B cell (primary cell): Measurements from ENCODE around the gene TRIM9. TPM values are rescaled to one million over a fixed set of nuclear protein-coding genes. Genes with fewer than 3 reads are reported as not detected.

Source experiments
- ATAC-seq: fragments of 200-7000 bp; cut with Tn5 transposase; one replicate; pipeline ENCODE4 v1.10.0; 2021; ENCODE audit warnings: low read depth, mild to moderate bottlenecking, moderate number of reproducible peaks, moderate library complexity
- CTCF ChIA-PET: fragments of 350-600 bp; sonication (Branson Sonifier 250); formaldehyde crosslinking; loops from one replicate; lab custom pipeline; 2021; ENCODE audit warnings: antibody characterized with exemption, inconsistent platforms; lab: Charles Lee
- POLR2A ChIA-PET: fragments of 350-600 bp; sonication (Branson Sonifier 250); formaldehyde crosslinking; loops from one replicate; lab custom pipeline; 2021; ENCODE audit warnings: antibody characterized with exemption; lab: Charles Lee
- DNase-seq: peaks from one replicate; pipeline ENCODE4 v3.0.0; 2013
- H2AFZ ChIP-seq: 2 replicates; pipeline ENCODE4 v1.6.1; 2012; ENCODE audit warnings: mild to moderate bottlenecking, low read depth, low read length; ENCODE audit not compliant: insufficient read depth, poor library complexity, severe bottlenecking
- H3K27ac ChIP-seq, 2 donors: 1 replicate in 1 of 2; 2 replicates in 1 of 2; pipeline ENCODE4 v1.5.1; 2012 to 2013; ENCODE audit warnings: low read length in 2 of 2, mild to moderate bottlenecking in 2 of 2, moderate library complexity in 1 of 2
- H3K27me3 ChIP-seq, 4 experiments: fragments of 200-600 bp in 1 of 4; sonication (generic) in 1 of 4; replicated peaks in 1 of 4; 1 replicate in 2 of 4; 2 replicates in 2 of 4; pipeline versions ENCODE4 v1.6.1 to v1.7.0; 2013 to 2016; ENCODE audit warnings: low read length in 3 of 4, mild to moderate bottlenecking in 2 of 4, mixed read lengths in 1 of 4, moderate library complexity in 1 of 4; ENCODE audit not compliant: insufficient read depth in 4 of 4, control insufficient read depth in 3 of 4; ENCODE audit errors: control extremely low read depth in 1 of 4
- H3K36me3 ChIP-seq, 2 experiments: replicated peaks in 1 of 2; 1 replicate in 1 of 2; 2 replicates in 1 of 2; pipeline versions ENCODE4 v1.6.1 to v1.7.1; 2013; ENCODE audit warnings: low read length in 1 of 2; ENCODE audit not compliant: insufficient read depth in 2 of 2, control insufficient read depth in 1 of 2; ENCODE audit errors: control extremely low read depth in 1 of 2, extremely low read depth in 1 of 2
- H3K4me1 ChIP-seq, 2 donors: fragments of 200-600 bp in 1 of 2; sonication (generic) in 1 of 2; 1 replicate in 1 of 2; 2 replicates in 1 of 2; pipeline versions ENCODE4 v1.5.1 to v1.6.1; 2013 to 2017; ENCODE audit warnings: low read length in 2 of 2; ENCODE audit not compliant: control insufficient read depth in 2 of 2, insufficient read depth in 2 of 2
- H3K4me2 ChIP-seq: replicated peaks from 2 replicates; pipeline ENCODE3; 2012; ENCODE audit warnings: mild to moderate bottlenecking, low read depth, low read length; ENCODE audit not compliant: poor library complexity, severe bottlenecking
- H3K4me3 ChIP-seq, 5 experiments: fragments of 200-600 bp in 1 of 5; sonication (generic) in 1 of 5; 1 replicate in 3 of 5; 2 replicates in 2 of 5; pipeline versions ENCODE4 v1.5.1 to v1.7.0; 2011 to 2016; ENCODE audit warnings: low read length in 4 of 5, mild to moderate bottlenecking in 4 of 5, low read depth in 2 of 5, control low read depth in 1 of 5, moderate library complexity in 1 of 5; ENCODE audit not compliant: insufficient read depth in 1 of 5; ENCODE audit errors: control extremely low read depth in 1 of 5, extremely low read depth in 1 of 5
- H3K79me2 ChIP-seq: fragments of 200-600 bp; sonication (generic); one replicate; pipeline ENCODE4 v1.6.0; 2016; ENCODE audit warnings: low read length; ENCODE audit not compliant: control insufficient read depth, insufficient read depth
- H3K9ac ChIP-seq: fragments of 200-600 bp; sonication (generic); 2 replicates; pipeline ENCODE4 v1.6.1; 2017; ENCODE audit warnings: mild to moderate bottlenecking, low read length, moderate library complexity
- H3K9me3 ChIP-seq, 3 donors: one replicate each; pipeline versions ENCODE4 v1.6.1 to v1.7.1; 2013; ENCODE audit warnings: low read length in 2 of 3; ENCODE audit not compliant: control insufficient read depth in 2 of 3, insufficient read depth in 1 of 3; ENCODE audit errors: control extremely low read depth in 1 of 3
- H4K20me1 ChIP-seq: 2 replicates; pipeline ENCODE4 v1.6.0; 2012; ENCODE audit warnings: mild to moderate bottlenecking, low read length; ENCODE audit not compliant: insufficient read depth, control insufficient read depth, poor library complexity, severe bottlenecking
- H3K27ac Mint-ChIP-seq: one replicate; pipeline ENCODE4 v1.8.0; 2021; ENCODE audit warnings: mixed read lengths
- H3K27me3 Mint-ChIP-seq: one replicate; pipeline ENCODE4 v1.8.0; 2021; ENCODE audit warnings: mixed read lengths
- H3K4me1 Mint-ChIP-seq: one replicate; pipeline ENCODE4 v1.8.0; 2021; ENCODE audit warnings: mixed read lengths
- H3K4me3 Mint-ChIP-seq: one replicate; pipeline ENCODE4 v1.8.0; 2021; ENCODE audit warnings: mixed read lengths
- H3K9me3 Mint-ChIP-seq: one replicate; pipeline ENCODE4 v1.8.0; 2022; ENCODE audit warnings: mixed read lengths; ENCODE audit not compliant: insufficient read depth
- CTCF ChIP-seq: fragments of 200-600 bp; IDR thresholded peaks from one replicate; pipeline ENCODE4 v1.8.0; 2022; ENCODE audit warnings: antibody characterized with exemption, mild to moderate bottlenecking
- EZH2 ChIP-seq: IDR thresholded peaks from 2 replicates; pipeline ENCODE4 v1.6.1; 2012; ENCODE audit warnings: borderline replicate concordance, low read depth, mild to moderate bottlenecking, moderate library complexity, low read length; ENCODE audit not compliant: insufficient read depth, poor library complexity, severe bottlenecking
- WGBS: methylation state at CpG from one replicate; pipeline ENCODE4 v1.1.5; 2013; ENCODE audit warnings: missing lambda C conversion rate; ENCODE audit not compliant: insufficient coverage; 5-methylcytosine and 5-hydroxymethylcytosine counted together
- intact Hi-C: fragments of 100-400 bp; cut with micrococcal nuclease; formaldehyde crosslinking; loops from one replicate; pipeline ENCODE4 v1.10.0; 2022
- polyA plus RNA-seq: library from polyadenylated mRNA; depleted of rRNA; stranded (reverse); fragments of >200 nt; gene quantifications from 2 replicates; pipeline ENCODE4 v1.2.3, GENCODE V29; 2012
- total RNA-seq, 2 donors: library from RNA; stranded (reverse); fragments of 120-200 nt in 1 of 2; gene quantifications; 1 replicate in 1 of 2; 2 replicates in 1 of 2; pipeline versions ENCODE4 v1.2.3 to v1.2.4, GENCODE V29; 2013 to 2022

TRIM9 gene
- total and polyA plus RNA-seq, 2 donors (not counting 1 experiment from before 2014, with no cell fraction given) = 0.24 to 0.32 TPM

DNA sequence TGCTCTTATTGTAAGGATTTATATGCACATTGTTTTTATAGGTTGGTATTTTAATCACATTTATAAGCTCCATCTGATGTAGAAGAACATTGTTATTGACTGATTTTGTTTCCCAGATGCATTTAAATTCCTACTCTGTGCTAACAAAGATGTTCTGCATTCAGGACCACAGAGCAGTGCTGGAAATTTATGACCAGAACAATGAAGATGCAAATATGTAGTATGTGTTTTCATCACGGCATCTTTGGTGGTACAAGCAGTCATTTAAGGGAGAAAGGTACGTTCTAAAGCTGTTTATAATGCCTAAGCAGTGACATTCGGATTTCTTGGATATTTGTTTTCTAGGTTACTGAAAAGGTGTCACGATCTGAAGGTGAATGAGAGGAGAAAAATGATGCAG is 66.5 kb downstream of the TRIM9 start:
- Mint-ChIP-seq H3K27me3 (peaks cover 7% of the 10 kb centered on the region), H3K4me3 (no peak overlapping the region), H3K27ac (no peak overlapping the region), H3K9me3 (no peaks in the 10 kb centered on the region), H3K4me1 (no peaks in the 10 kb centered on the region)
- intact Hi-C loops = no loop called here
- no peaks in the 10 kb centered on the region for H4K20me1 ChIP-seq
- ChIA-PET CTCF (interaction anchor here (1.6 kb wide), 1 partner anchor 9 kb away, joined by 4 read pairs; no protein-coding TSS in a partner anchor), POLR2A (no interaction called here)
- H3K4me2 ChIP-seq = no peak overlapping the region
- H3K36me3 ChIP-seq = no peaks in the 10 kb centered on the region
- H3K79me2 ChIP-seq = no peaks in the 10 kb centered on the region
- DNase-seq = no peak
- no peaks in the 10 kb centered on the region for H3K4me1 ChIP-seq
- ATAC-seq = no peak
- H3K9me3 ChIP-seq = no peaks in the 10 kb centered on the region
- H2AFZ ChIP-seq = no peak overlapping the region
- no peak overlapping the region for H3K27ac ChIP-seq
- H3K27me3 ChIP-seq = peaks cover 0 to 2% (median 0%) of the 10 kb centered on the region in 4 experiments
- no peak overlapping the region for H3K4me3 ChIP-seq
- no peak overlapping the region for H3K9ac ChIP-seq
- 73% methylated on average over 4 of the region's 4 CpGs for WGBS
- no peak for TF ChIP-seq EZH2
- no peak for TF ChIP-seq CTCF

GRCh38 chr14:51024377-51024776 is 70.5 kb downstream of the TRIM9 start:
- H3K27me3 ChIP-seq = peaks cover 0 to 2% (median 0%) of the 10 kb centered on the region in 4 experiments
- no peak overlapping the region for H3K4me3 ChIP-seq
- no peaks in the 10 kb centered on the region for H3K36me3 ChIP-seq
- no peak overlapping the region for H3K4me2 ChIP-seq
- ChIA-PET POLR2A (no interaction called here), CTCF (no interaction called here)
- peaks cover 0 to 5% (median 3%) of the 10 kb centered on the region in 3 donors for H3K9me3 ChIP-seq
- TF ChIP-seq EZH2 (no peak), CTCF (no peak)
- H3K9ac ChIP-seq = no peak overlapping the region
- no peaks in the 10 kb centered on the region for H3K79me2 ChIP-seq
- no peaks in the 10 kb centered on the region for H3K4me1 Mint-ChIP-seq
- H3K27ac ChIP-seq = no peak overlapping the region
- intact Hi-C loops = no loop called here
- H3K27ac Mint-ChIP-seq = no peak overlapping the region
- no peaks in the 10 kb centered on the region for H3K4me1 ChIP-seq
- H4K20me1 ChIP-seq = no peaks in the 10 kb centered on the region
- no peak for DNase-seq
- no peaks in the 10 kb centered on the region for H3K9me3 Mint-ChIP-seq
- no peak overlapping the region for H2AFZ ChIP-seq
- H3K4me3 Mint-ChIP-seq = no peak overlapping the region
- peaks cover 7% of the 10 kb centered on the region for H3K27me3 Mint-ChIP-seq
- ATAC-seq = no peak
